ENCODE data around the gene OR2F1. TPM values are rescaled to one million over a fixed set of nuclear protein-coding genes. Genes with fewer than 3 reads are reported as not detected.

The OR2F1 gene
- total and polyA plus RNA-seq, 2 donors (not counting 1 experiment from before 2014, with no cell fraction given): not detected

DNA sequence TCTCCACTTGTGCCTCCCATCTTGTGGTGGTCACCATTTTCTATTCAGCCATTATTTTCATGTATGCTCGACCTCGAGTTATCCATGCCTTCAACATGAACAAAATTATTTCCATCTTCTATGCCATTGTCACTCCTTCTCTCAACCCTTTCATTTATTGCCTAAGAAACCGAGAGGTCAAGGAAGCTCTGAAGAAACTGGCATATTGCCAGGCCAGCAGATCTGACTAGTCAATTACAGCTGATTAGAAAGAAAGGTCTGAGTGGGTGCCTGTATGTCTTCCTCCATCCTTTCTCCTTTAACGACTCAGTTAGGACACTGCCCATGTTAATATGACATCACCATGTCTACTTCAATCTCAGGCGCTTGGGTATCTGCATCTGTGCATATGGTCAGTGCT, 50.1 kb downstream of the OR2F1 start:
- Histone ChIP-seq H3K9ac (ENCODE audit: insufficient read depth, low read length) (no peak overlapping the region), H3K27me3 (ENCODE audit: control insufficient read depth, insufficient read depth, low read length) (no peaks in the 10 kb centered on the region), H3K9me3 (ENCODE audit: control insufficient read depth, insufficient read depth, low read depth, low read length) (no peaks in the 10 kb centered on the region), H3K79me2 (ENCODE audit: control insufficient read depth, insufficient read depth, low read length) (no peaks in the 10 kb centered on the region), H3K27ac (ENCODE audit: insufficient read depth, low read length) (no peak overlapping the region), H2AFZ (ENCODE audit: low read length) (no peak overlapping the region), H3K4me1 (ENCODE audit: control insufficient read depth, extremely low read depth, insufficient read depth, low read length) (no peaks in the 10 kb centered on the region), H3K36me3 (ENCODE audit: control insufficient read depth, insufficient read depth, low read length) (no peaks in the 10 kb centered on the region), H3K4me2 (ENCODE audit: extremely low read depth, insufficient read depth, low read length) (no peak overlapping the region), H3K4me3 (replicated peaks in 1 of 4; ENCODE audit: control extremely low read depth in 1 of 4, insufficient read depth in 1 of 4, low read depth in 3 of 4, low read length in 4 of 4) (no peak overlapping the region), H4K20me1 (ENCODE audit: control insufficient read depth, extremely low read depth, insufficient read depth, low read length) (no peaks in the 10 kb centered on the region)
- DNase-seq (ENCODE audit: low read depth in 2 of 2): no peak
- TF ChIP-seq EZH2 (IDR thresholded peaks at IDR 0.05; ENCODE audit: low read length, missing control alignments) (no peak), CTCF (conservative IDR thresholded peaks at IDR 0.05 in 1 of 2, IDR thresholded peaks at IDR 0.05 in 1 of 2; ENCODE audit: low read depth in 1 of 2, low read length in 2 of 2) (no peak)

- Histone ChIP-seq H3K27ac (ENCODE audit: insufficient read depth, low read length) (no peak overlapping the region), H3K9me3 (ENCODE audit: control insufficient read depth, insufficient read depth, low read depth, low read length) (no peaks in the 10 kb centered on the region), H3K36me3 (ENCODE audit: control insufficient read depth, insufficient read depth, low read length) (no peaks in the 10 kb centered on the region), H3K4me2 (ENCODE audit: extremely low read depth, insufficient read depth, low read length) (no peak overlapping the region), H3K79me2 (ENCODE audit: control insufficient read depth, insufficient read depth, low read length) (no peaks in the 10 kb centered on the region), H3K9ac (ENCODE audit: insufficient read depth, low read length) (no peak overlapping the region), H3K4me1 (ENCODE audit: control insufficient read depth, extremely low read depth, insufficient read depth, low read length) (no peaks in the 10 kb centered on the region), H3K4me3 (replicated peaks in 1 of 4; ENCODE audit: control extremely low read depth in 1 of 4, insufficient read depth in 1 of 4, low read depth in 3 of 4, low read length in 4 of 4) (no peak overlapping the region), H2AFZ (ENCODE audit: low read length) (no peak overlapping the region), H3K27me3 (ENCODE audit: control insufficient read depth, insufficient read depth, low read length) (no peaks in the 10 kb centered on the region), H4K20me1 (ENCODE audit: control insufficient read depth, extremely low read depth, insufficient read depth, low read length) (no peaks in the 10 kb centered on the region)
- no peak for TF ChIP-seq EZH2 (IDR thresholded peaks at IDR 0.05; ENCODE audit: low read length, missing control alignments)
- TF ChIP-seq CTCF (conservative IDR thresholded peaks at IDR 0.05 in 1 of 2, IDR thresholded peaks at IDR 0.05 in 1 of 2; ENCODE audit: low read depth in 1 of 2, low read length in 2 of 2): no peak
- DNase-seq (ENCODE audit: low read depth in 2 of 2): peak in 1 of 2 donors; percentile 66
Observed at GRCh38 chr7:144006029-144006691, 51.5 kb downstream of the OR2F1 start.

- H3K9me3 ChIP-seq (ENCODE audit: control insufficient read depth, insufficient read depth, low read depth, low read length): no peaks in the 10 kb centered on the region
- TF ChIP-seq EZH2 (IDR thresholded peaks at IDR 0.05; ENCODE audit: low read length, missing control alignments): no peak
- no peak for TF ChIP-seq CTCF (conservative IDR thresholded peaks at IDR 0.05 in 1 of 2, IDR thresholded peaks at IDR 0.05 in 1 of 2; ENCODE audit: low read depth in 1 of 2, low read length in 2 of 2)
- no peak overlapping the region for H2AFZ ChIP-seq (ENCODE audit: low read length)
- no peak overlapping the region for H3K9ac ChIP-seq (ENCODE audit: insufficient read depth, low read length)
- no peaks in the 10 kb centered on the region for H3K4me1 ChIP-seq (ENCODE audit: control insufficient read depth, extremely low read depth, insufficient read depth, low read length)
- H3K79me2 ChIP-seq (ENCODE audit: control insufficient read depth, insufficient read depth, low read length): no peaks in the 10 kb centered on the region
- H4K20me1 ChIP-seq (ENCODE audit: control insufficient read depth, extremely low read depth, insufficient read depth, low read length): no peaks in the 10 kb centered on the region
- no peak overlapping the region for H3K4me3 ChIP-seq (replicated peaks in 1 of 4; ENCODE audit: control extremely low read depth in 1 of 4, insufficient read depth in 1 of 4, low read depth in 3 of 4, low read length in 4 of 4)
- no peaks in the 10 kb centered on the region for H3K36me3 ChIP-seq (ENCODE audit: control insufficient read depth, insufficient read depth, low read length)
- no peak overlapping the region for H3K27ac ChIP-seq (ENCODE audit: insufficient read depth, low read length)
- no peaks in the 10 kb centered on the region for H3K27me3 ChIP-seq (ENCODE audit: control insufficient read depth, insufficient read depth, low read length)
- H3K4me2 ChIP-seq (ENCODE audit: extremely low read depth, insufficient read depth, low read length): no peak overlapping the region
- DNase-seq (ENCODE audit: low read depth in 2 of 2): no peak
Observed at GRCh38 chr7:144006692-144007042, 52.0 kb downstream of the OR2F1 start.

Measured in fibroblast of lung (primary cell).